GM18517 (cell line): ENCODE data around the gene GSE1.

Experiments
- ATAC-seq: cut with Tn5 transposase; IDR thresholded peaks from one replicate; pipeline ENCODE4 v1.9.1; 2021; ENCODE audit warnings: mild to moderate bottlenecking, moderate library complexity; ENCODE audit not compliant: unreplicated experiment

The GSE1 gene

GRCh38 chr16:85658504-85659326 lies 45.6 kb downstream of the GSE1 start:
- no peak for ATAC-seq

- no peak for ATAC-seq
Observed at GRCh38 chr16:85659336-85659735, 46.2 kb downstream of the GSE1 start.

GRCh38 chr16:85659805-85660511 lies 46.8 kb downstream of the GSE1 start:
- no peak for ATAC-seq

- no peak for ATAC-seq
Observed at GRCh38 chr16:85660843-85661739, 48.0 kb downstream of the GSE1 start.

GRCh38 chr16:85661740-85662481 lies 48.8 kb downstream of the GSE1 start:
- ATAC-seq: no peak

- no peak for ATAC-seq
Observed at GRCh38 chr16:85662482-85662812, 49.3 kb downstream of the GSE1 start.

- ATAC-seq: no peak
Observed at GRCh38 chr16:85662976-85663830, 50.1 kb downstream of the GSE1 start.

GRCh38 chr16:85663891-85664321 lies 50.8 kb downstream of the GSE1 start:
- ATAC-seq: no peak

GRCh38 chr16:85664580-85665372 lies 51.7 kb downstream of the GSE1 start:
- ATAC-seq: no peak

- ATAC-seq: no peak
Observed at GRCh38 chr16:85665373-85665740, 52.2 kb downstream of the GSE1 start.

GRCh38 chr16:85665929-85666328 lies 52.8 kb downstream of the GSE1 start:
- ATAC-seq: no peak

GRCh38 chr16:85667261-85667660 lies 54.1 kb downstream of the GSE1 start:
- ATAC-seq: no peak

- no peak for ATAC-seq
Observed at GRCh38 chr16:85667841-85668413, 54.8 kb downstream of the GSE1 start.

GRCh38 chr16:85668676-85669424 lies 55.7 kb downstream of the GSE1 start:
- ATAC-seq: no peak

- ATAC-seq: no peak
Observed at GRCh38 chr16:85670840-85671239, 57.7 kb downstream of the GSE1 start.

- ATAC-seq: no peak
Observed at GRCh38 chr16:85673529-85674417, 60.7 kb downstream of the GSE1 start.

- no peak for ATAC-seq
Observed at GRCh38 chr16:85674418-85674755, 61.3 kb downstream of the GSE1 start.
